CD14-positive monocyte (primary cell): ENCODE measurements around the gene FALEC. TPM values are rescaled to one million over a fixed set of nuclear protein-coding genes. Genes with fewer than 3 reads are reported as not detected.

Experiments used
- DNase-seq, 3 donors: peaks; one replicate each; pipeline ENCODE4 v3.0.0-alpha.2; 2011 to 2022
- H2AFZ ChIP-seq: 2 replicates; pipeline ENCODE4 v1.6.0; 2012; ENCODE audit warnings: mild to moderate bottlenecking, low read depth, low read length, inconsistent platforms; ENCODE audit not compliant: insufficient read depth, poor library complexity, severe bottlenecking
- H3K27ac ChIP-seq, 2 donors: 1 replicate in 1 of 2; 2 replicates in 1 of 2; pipeline ENCODE4 v1.5.1; 2012 to 2013; ENCODE audit warnings: low read length in 2 of 2, control low read depth in 1 of 2, inconsistent platforms in 1 of 2, low read depth in 1 of 2, mild to moderate bottlenecking in 1 of 2
- H3K27me3 ChIP-seq, 2 donors: one replicate each; pipeline versions ENCODE4 v1.6.0 to v1.6.1; 2011 to 2013; ENCODE audit warnings: low read length in 2 of 2; ENCODE audit not compliant: control insufficient read depth in 2 of 2, insufficient read depth in 2 of 2
- H3K36me3 ChIP-seq, 2 donors: replicated peaks in 1 of 2; 1 replicate in 1 of 2; 2 replicates in 1 of 2; pipeline versions ENCODE4 v1.5.1 to v1.6.1; 2012 to 2013; ENCODE audit warnings: low read length in 2 of 2, control low read depth in 1 of 2, inconsistent platforms in 1 of 2, mild to moderate bottlenecking in 1 of 2; ENCODE audit not compliant: insufficient read depth in 2 of 2, control insufficient read depth in 1 of 2
- H3K4me1 ChIP-seq, 2 donors: 1 replicate in 1 of 2; 2 replicates in 1 of 2; pipeline versions ENCODE4 v1.5.1 to v1.6.1; 2012 to 2013; ENCODE audit warnings: low read length in 2 of 2, control low read depth in 1 of 2, inconsistent platforms in 1 of 2, mild to moderate bottlenecking in 1 of 2, moderate library complexity in 1 of 2; ENCODE audit not compliant: insufficient read depth in 2 of 2, control insufficient read depth in 1 of 2
- H3K4me2 ChIP-seq: replicated peaks from 2 replicates; pipeline ENCODE3; 2012; ENCODE audit warnings: low read length, moderate library complexity, mild to moderate bottlenecking; ENCODE audit not compliant: poor library complexity, severe bottlenecking; ENCODE audit errors: extremely low read depth
- H3K4me3 ChIP-seq, 3 experiments: fragments of 200-600 bp in 1 of 3; sonication (generic) in 1 of 3; replicated peaks in 1 of 3; 1 replicate in 2 of 3; 2 replicates in 1 of 3; pipeline ENCODE4 v1.5.1; 2011 to 2013; ENCODE audit warnings: low read length in 3 of 3, mild to moderate bottlenecking in 3 of 3, control low read depth in 2 of 3, low read depth in 2 of 3, inconsistent platforms in 1 of 3, moderate library complexity in 1 of 3
- H3K79me2 ChIP-seq: 2 replicates; pipeline ENCODE4 v1.6.0; 2012; ENCODE audit warnings: mild to moderate bottlenecking, control low read depth, inconsistent platforms, low read length, moderate library complexity; ENCODE audit not compliant: insufficient read depth
- H3K9ac ChIP-seq: 2 replicates; pipeline ENCODE4 v1.6.0; 2017; ENCODE audit warnings: low read length, mild to moderate bottlenecking; ENCODE audit not compliant: insufficient read depth, poor library complexity, severe bottlenecking
- H3K9me3 ChIP-seq, 2 donors: replicated peaks in 1 of 2; 1 replicate in 1 of 2; 2 replicates in 1 of 2; pipeline versions ENCODE4 v1.5.1 to v1.6.1; 2012 to 2013; ENCODE audit warnings: low read length in 2 of 2, control low read depth in 1 of 2; ENCODE audit not compliant: control insufficient read depth in 1 of 2, insufficient read depth in 1 of 2
- H4K20me1 ChIP-seq: 2 replicates; pipeline ENCODE4 v1.6.0; 2012; ENCODE audit warnings: mild to moderate bottlenecking, low read length, control low read depth, moderate library complexity; ENCODE audit not compliant: insufficient read depth
- H3K27ac Mint-ChIP-seq, 7 donors: one replicate each; pipeline ENCODE4 v1.8.0; 2020; ENCODE audit warnings: mild to moderate bottlenecking in 7 of 7, mixed read lengths in 7 of 7, moderate library complexity in 6 of 7, inconsistent platforms in 2 of 7
- H3K27me3 Mint-ChIP-seq, 3 donors: one replicate each; pipeline ENCODE4 v1.8.0; 2021 to 2022; ENCODE audit warnings: low read depth in 3 of 3, mild to moderate bottlenecking in 3 of 3, mixed read lengths in 3 of 3, moderate library complexity in 3 of 3, inconsistent platforms in 1 of 3
- H3K36me3 Mint-ChIP-seq, 2 donors: one replicate each; pipeline ENCODE4 v1.8.0; 2020; ENCODE audit warnings: mixed read lengths in 2 of 2, inconsistent platforms in 1 of 2, mild to moderate bottlenecking in 1 of 2
- H3K4me1 Mint-ChIP-seq: one replicate; pipeline ENCODE4 v1.8.0; 2020; ENCODE audit warnings: mild to moderate bottlenecking, mixed read lengths
- H3K4me3 Mint-ChIP-seq, 2 donors: one replicate each; pipeline ENCODE4 v1.8.0; 2020; ENCODE audit warnings: mild to moderate bottlenecking in 2 of 2, mixed read lengths in 2 of 2, moderate library complexity in 1 of 2
- H3K9me3 Mint-ChIP-seq, 7 donors: one replicate each; pipeline ENCODE4 v1.8.0; 2020 to 2022; ENCODE audit warnings: mixed read lengths in 7 of 7, mild to moderate bottlenecking in 6 of 7, moderate library complexity in 6 of 7, inconsistent platforms in 2 of 7
- WGBS: methylation state at CpG from one replicate; pipeline ENCODE4 v1.1.5; 2013; ENCODE audit warnings: missing lambda C conversion rate; ENCODE audit not compliant: insufficient coverage; 5-methylcytosine and 5-hydroxymethylcytosine counted together
- intact Hi-C, 2 donors: fragments of 100-400 bp; cut with micrococcal nuclease; formaldehyde crosslinking; loops; one replicate each; pipeline versions ENCODE4 v1.15.0 to v1.15.1; 2023
- polyA plus RNA-seq, 3 donors: library from polyadenylated mRNA; depleted of rRNA in 1 of 3; unstranded in 2 of 3; stranded (reverse) in 1 of 3; fragments of 300-500 nt in 2 of 3; fragments of >200 nt in 1 of 3; fragmentation: Illumina TruSeq in 2 of 3; gene quantifications; 1 replicate in 2 of 3; 2 replicates in 1 of 3; pipeline ENCODE4 v1.2.3, GENCODE V29; 2012 to 2021
- TF ChIP-seq, protein P1 (sequence below): fragments of 200-600 bp; IDR thresholded peaks from one replicate; pipeline ENCODE4 v1.8.0; 2022; ENCODE audit warnings: antibody characterized with exemption, mild to moderate bottlenecking

FALEC gene
- polyA plus RNA-seq, 3 donors = not detected

- no peak for DNase-seq
- no peaks in the 10 kb centered on the region for H3K27me3 ChIP-seq
- H3K9me3 ChIP-seq = no peaks in the 10 kb centered on the region
- peaks cover 60% of the 10 kb centered on the region for H3K4me1 Mint-ChIP-seq
- H3K9me3 Mint-ChIP-seq = peaks cover 5 to 18% (median 12%) of the 10 kb centered on the region in 7 donors
- peak overlapping the region; percentile 37 to 78 (median 63) for H3K27ac Mint-ChIP-seq
- intact Hi-C loops = loop anchor here in 1 of 2 donors (5.0 kb wide), 1 partner anchor 38 kb away; no protein-coding TSS in a partner anchor
- TF ChIP-seq, protein P1, sequence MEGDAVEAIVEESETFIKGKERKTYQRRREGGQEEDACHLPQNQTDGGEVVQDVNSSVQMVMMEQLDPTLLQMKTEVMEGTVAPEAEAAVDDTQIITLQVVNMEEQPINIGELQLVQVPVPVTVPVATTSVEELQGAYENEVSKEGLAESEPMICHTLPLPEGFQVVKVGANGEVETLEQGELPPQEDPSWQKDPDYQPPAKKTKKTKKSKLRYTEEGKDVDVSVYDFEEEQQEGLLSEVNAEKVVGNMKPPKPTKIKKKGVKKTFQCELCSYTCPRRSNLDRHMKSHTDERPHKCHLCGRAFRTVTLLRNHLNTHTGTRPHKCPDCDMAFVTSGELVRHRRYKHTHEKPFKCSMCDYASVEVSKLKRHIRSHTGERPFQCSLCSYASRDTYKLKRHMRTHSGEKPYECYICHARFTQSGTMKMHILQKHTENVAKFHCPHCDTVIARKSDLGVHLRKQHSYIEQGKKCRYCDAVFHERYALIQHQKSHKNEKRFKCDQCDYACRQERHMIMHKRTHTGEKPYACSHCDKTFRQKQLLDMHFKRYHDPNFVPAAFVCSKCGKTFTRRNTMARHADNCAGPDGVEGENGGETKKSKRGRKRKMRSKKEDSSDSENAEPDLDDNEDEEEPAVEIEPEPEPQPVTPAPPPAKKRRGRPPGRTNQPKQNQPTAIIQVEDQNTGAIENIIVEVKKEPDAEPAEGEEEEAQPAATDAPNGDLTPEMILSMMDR = no peak
- H3K4me3 Mint-ChIP-seq = peak overlapping the region; percentile 96 to 99
- H4K20me1 ChIP-seq = peaks cover 100% of the 10 kb centered on the region
- peak overlapping the region; percentile 92 for H3K4me2 ChIP-seq
- H3K27me3 Mint-ChIP-seq = peaks cover 0 to 16% (median 2%) of the 10 kb centered on the region in 3 donors
- H3K36me3 Mint-ChIP-seq = peaks cover 76 to 95% of the 10 kb centered on the region in 2 donors
- peak overlapping the region in 1 of 2 donors; percentile 97 for H3K27ac ChIP-seq
- H3K36me3 ChIP-seq = peaks cover 60 to 87% of the 10 kb centered on the region in 2 donors
- H3K79me2 ChIP-seq = peaks cover 100% of the 10 kb centered on the region
- H3K9ac ChIP-seq = peak overlapping the region; percentile 100
- 100% methylated on average over 4 of the region's 6 CpGs for WGBS
- no peak overlapping the region for H2AFZ ChIP-seq
- peak overlapping the region; percentile 81 to 100 (median 100) for H3K4me3 ChIP-seq
- H3K4me1 ChIP-seq = peaks cover 39 to 67% of the 10 kb centered on the region in 2 donors
These were observed 58.9 kb downstream of the FALEC start for GRCh38 chr1:150574260-150575071.

DNA sequence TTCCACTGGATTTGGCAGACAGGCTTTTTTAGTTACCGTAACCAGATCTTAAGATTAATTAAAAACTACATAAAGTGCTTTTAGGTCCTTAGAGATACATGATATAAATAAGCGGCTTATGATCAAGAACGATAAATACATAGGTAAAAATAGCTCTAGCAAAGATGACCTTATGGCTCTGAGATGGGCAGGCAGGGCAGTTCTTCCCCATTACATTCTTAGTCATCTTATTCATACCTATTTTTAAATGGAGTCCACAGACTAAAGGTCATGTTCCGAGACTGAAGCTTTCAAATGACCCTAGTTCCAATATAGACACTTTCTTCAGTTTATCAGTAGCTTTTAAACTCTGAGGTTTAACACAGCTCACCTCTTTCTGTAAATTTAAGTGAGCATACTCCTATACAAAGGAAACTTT is 59.5 kb downstream of the FALEC start:
- Histone ChIP-seq H3K9ac (peak overlapping the region; percentile 100), H3K27me3 (no peaks in the 10 kb centered on the region), H3K36me3 (peaks cover 60 to 81% of the 10 kb centered on the region in 2 donors), H3K79me2 (peaks cover 98% of the 10 kb centered on the region), H3K27ac (peak overlapping the region in 1 of 2 donors; percentile 97), H3K4me3 (peak overlapping the region; percentile 81 to 100 (median 100)), H3K4me1 (peaks cover 36 to 65% of the 10 kb centered on the region in 2 donors), H2AFZ (no peak overlapping the region), H3K4me2 (peak overlapping the region; percentile 92), H3K9me3 (no peaks in the 10 kb centered on the region), H4K20me1 (peaks cover 94% of the 10 kb centered on the region)
- 80% methylated on average over 1 of the region's 4 CpGs for WGBS
- peaks cover 5 to 18% (median 12%) of the 10 kb centered on the region in 7 donors for H3K9me3 Mint-ChIP-seq
- intact Hi-C loops = loop anchor here in 1 of 2 donors (5.0 kb wide), 1 partner anchor 37 kb away; no protein-coding TSS in a partner anchor
- peaks cover 70 to 89% of the 10 kb centered on the region in 2 donors for H3K36me3 Mint-ChIP-seq
- peak overlapping the region; percentile 96 to 99 for H3K4me3 Mint-ChIP-seq
- no peak for DNase-seq
- peak overlapping the region; percentile 31 to 98 (median 68) for H3K27ac Mint-ChIP-seq
- H3K4me1 Mint-ChIP-seq = peaks cover 58% of the 10 kb centered on the region
- H3K27me3 Mint-ChIP-seq = peaks cover 0 to 16% (median 2%) of the 10 kb centered on the region in 3 donors
- TF ChIP-seq, protein P1 = no peak
